HuH-7.5 (cell line): ENCODE results near the gene KRTAP8-1.

Experiments
- DNase-seq: peaks from one replicate; pipeline ENCODE4 v3.0.0; 2011; ENCODE audit warnings: low spot score

KRTAP8-1 gene, protein sequence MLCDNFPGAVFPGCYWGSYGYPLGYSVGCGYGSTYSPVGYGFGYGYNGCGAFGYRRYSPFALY

DNA sequence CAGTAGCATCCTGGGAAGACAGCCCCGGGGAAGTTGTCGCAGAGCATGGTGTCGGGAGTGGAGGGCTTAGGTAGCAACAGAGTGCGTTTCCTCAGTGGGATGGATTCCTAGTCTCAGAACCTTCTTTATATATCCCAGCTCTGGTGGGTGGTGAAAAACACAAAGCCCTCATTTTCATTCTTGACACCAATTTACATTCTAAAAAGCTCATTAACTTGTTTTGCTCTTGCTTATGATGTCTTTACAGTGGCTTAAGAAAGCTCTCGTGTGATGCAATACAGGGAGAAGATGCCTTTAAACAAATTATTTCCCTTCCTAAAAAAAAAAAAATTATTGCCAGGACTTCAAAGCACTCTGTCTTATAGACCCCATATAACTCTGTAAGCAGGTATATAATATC is at the start of gene KRTAP8-1:
Gene KRTAP8-1, minus strand, starts transcription at position 101 of the 400 bp plus-strand sequence. Its CDS starts 54 bp downstream, at position 47.
- DNase-seq, result no peak

DNA sequence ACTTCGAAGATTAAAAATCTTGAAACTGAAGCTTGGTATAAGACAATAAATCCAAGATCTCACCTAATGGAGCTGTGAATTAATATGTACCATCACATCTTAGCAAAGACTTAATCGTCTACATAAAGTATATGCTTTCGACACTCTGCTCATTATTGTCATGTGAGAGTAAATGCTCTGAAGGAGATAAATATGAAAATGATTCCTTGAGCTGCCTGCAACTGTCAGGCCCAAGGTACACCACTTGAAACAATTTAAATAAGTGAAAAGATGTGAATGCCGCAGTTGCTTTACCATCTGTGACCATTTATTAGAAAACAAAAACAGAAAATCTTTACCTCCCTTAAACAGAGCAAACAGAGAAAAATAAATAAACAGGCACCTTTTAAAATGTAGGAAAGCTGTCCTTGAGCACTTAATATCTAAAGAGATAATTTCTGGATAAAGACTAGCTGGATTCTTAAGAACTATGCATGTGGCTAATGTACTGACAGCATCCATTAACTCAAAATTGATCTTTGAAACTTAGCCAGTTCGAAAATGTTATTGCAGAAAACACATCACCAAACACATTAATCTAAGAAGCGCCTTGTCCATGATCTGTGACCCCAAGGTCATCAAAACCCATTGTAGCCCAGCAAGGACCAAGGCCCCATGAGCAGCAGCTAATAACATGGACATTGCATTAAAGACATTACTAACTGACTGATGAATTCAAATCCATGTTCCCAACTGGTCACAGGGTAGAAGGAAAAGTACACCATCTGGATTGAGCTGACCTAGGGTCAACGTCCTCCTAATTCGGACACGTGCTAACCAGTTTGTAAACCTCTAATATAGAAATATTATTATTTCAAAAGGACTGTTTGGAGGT is 34.8 kb upstream of the KRTAP8-1 start:
- DNase-seq, result no peak

DNA sequence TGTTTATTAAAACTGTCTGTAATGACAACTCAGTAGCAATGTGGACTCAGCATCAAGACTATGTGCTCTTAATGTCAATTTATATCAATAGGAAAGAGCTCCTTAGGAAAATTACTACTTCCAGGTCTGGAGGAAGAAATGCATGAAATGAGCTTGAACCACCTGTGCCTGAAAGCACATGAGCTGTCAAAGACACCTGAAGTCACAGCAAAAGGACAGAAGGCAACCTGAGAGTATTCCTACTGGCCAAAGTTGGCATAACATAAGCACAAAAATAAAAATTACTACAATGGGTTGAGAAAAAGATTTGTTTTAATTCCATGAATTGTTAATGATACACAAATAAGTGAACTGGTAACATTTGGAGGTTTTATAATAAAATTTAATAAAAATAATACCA is 29.9 kb upstream of the KRTAP8-1 start:
- no peak for DNase-seq

DNA sequence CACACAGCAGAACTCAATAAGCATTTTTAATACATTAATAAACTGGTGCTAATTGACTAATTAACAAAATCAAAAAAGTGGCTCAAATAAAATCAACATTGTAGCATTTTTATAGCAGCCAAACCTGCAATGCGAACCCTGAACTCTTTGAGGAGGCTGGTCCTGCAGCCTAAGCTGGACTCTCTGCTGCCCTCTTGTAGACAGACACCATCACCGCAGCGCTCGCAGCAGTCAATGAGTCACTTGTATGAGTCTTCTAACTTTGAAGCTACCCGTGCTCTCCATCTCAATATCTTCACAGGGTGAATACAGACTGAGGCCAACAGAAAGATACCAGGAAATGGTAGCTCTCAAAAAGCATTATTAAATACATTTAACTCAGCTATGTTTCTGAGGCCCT is 26.2 kb upstream of the KRTAP8-1 start:
- peak; percentile 29 for DNase-seq

DNA sequence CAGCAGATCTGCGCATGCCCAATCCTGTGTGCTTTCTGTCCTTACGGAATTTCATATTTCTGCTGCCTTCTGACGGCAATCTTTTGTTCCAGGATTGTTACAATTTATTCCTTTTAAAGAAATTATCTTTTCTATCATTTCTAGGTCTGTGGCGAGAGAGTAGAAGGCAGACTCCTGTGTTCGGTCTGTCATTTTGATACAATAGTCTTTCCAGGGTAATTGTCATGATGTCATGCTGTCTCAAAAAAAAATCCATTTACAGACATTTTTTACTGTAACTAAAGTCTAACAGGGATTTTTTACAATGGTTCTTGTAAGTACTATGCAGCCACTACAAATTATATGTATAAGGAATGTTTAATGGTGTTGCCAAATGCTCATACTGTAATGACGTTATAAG is 25.5 kb upstream of the KRTAP8-1 start:
- no peak for DNase-seq

DNA sequence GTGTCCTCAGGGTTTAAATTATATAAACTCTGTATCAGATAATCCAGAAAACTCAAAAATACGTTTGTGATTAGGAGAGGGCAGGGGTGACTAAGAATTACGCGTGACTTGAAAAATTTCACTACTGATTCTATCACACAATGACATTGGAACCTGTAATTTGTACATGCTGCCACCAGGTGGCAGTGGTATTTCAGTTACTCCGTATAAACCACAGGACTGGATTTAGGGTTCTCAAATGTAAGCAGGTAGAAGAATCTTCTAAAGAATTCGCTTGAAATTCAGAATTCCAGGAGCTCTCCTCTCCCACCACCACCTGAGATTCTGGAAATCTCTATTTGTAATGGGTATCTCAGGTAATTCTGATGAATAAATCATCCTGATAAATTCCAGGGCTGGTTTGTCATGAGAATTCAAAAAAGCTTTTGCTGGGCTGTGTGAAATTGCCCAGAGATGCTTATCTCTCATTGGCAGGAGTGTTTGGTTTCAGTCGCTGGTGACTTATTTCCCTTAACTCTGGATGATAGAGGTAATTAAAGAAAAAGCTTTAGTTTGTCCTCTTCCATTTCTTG is 18.2 kb upstream of the KRTAP8-1 start:
- no peak for DNase-seq

DNA sequence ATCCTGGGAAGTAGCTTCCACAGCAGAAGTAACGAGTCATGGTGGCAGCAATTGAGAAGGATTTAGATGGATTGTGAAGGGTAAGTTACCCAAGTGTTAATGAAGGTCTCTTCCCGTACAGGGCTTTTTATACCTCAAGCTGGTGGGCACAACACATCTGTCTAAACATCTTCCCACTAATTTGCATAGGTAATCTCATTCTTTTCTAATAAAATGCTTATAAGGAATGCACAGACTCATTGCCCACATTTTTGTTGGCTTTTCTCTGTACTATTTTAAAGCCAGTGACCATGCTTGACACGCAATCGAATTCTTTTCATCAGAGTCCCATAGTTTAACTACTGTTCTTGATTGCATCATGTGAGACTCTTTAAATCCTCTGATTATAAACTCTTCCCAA is 16.6 kb upstream of the KRTAP8-1 start, which contains the start of gene KRTAP7-1:
Gene KRTAP7-1, minus strand, starts transcription at position 101 of the 400 bp plus-strand sequence. Its CDS starts 61 bp downstream, at position 40.
- DNase-seq, result no peak

DNA sequence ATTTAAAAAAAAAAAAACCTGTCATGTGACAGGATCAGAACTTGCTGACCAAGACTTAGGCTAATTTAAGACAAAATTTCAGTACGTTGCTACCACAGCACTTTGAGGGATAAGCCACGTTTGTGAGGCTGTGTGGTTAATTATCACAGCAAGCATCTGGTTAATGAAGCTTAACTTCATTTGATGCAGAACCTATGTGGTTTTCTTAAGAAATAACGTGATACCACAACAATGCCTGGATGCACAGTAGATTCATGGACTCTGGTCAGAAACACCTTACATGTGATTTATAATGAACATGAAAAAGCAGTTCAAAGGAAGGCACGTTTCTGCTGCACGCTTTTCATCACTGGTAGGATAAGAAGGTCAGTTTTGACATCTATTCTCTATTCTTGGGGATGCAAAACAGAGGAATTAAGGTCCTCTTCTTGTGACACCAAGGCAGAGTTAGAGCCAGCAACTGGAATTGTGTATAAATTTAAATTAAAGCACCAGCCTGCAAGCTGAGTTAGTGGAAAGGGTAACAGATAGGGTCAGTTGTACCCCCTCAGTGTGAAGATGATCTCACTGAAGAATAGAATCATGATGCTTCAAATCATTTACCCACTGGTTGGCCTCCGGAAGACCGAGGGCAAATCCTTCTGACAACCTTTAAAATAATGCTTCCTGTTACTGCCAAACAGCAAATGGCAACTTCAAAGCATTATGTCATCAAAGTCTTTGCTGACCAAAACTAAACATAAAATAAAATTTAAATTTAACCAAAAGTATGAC is 6.0 kb upstream of the KRTAP8-1 start:
- DNase-seq, result no peak

DNA sequence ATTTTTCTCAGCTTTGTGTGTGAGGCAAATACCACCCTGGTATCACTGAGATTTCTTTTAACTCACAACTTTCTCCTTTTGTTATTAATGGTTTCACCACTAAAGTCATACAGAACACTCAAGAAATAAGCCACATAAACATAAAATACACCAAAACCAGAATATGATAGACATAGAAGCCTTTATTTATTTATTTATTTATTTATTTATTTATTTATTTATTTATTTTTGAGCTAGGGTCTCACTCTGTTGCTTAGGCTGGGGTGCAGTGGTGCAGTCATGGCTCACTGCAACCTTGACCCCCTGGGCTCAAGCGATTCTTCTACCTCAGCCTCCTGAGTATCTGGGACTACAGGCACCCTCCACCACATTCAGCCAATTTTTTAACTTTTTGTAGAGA is 12.5 kb downstream of the KRTAP8-1 start:
- DNase-seq, result no peak

DNA sequence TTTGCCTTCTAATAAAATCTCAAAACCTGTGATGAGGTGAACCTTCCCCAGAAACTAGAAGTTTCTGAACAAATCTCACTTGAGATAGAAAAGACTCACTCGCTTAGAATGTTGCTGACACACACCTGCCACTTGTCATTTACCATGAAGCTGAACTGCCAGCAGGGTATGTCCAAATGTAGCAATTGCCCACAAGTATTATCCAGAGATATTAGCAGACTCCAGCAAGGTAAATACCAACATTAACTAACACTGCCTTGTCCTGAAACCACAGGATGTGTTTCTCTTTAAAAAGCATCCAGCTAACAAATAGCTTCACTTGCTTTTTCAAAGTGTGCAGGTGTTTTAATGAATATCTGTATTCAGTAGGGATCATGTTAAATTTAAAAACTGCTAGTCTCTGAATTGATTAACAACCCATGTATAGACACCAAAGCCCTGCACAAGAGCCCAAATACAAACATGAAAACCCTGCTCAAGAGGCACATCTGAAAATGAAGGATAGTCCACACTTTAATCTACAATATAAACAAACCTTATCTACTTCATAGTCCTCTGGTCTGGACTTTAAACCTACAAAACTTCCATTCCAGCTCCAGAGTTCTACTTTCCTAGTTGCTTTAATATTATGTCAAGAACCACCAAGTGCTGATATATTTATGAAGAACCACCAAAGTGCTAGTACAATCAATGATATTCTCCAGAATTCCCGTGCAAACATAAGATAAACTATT is 19.3 kb downstream of the KRTAP8-1 start:
- no peak for DNase-seq

DNA sequence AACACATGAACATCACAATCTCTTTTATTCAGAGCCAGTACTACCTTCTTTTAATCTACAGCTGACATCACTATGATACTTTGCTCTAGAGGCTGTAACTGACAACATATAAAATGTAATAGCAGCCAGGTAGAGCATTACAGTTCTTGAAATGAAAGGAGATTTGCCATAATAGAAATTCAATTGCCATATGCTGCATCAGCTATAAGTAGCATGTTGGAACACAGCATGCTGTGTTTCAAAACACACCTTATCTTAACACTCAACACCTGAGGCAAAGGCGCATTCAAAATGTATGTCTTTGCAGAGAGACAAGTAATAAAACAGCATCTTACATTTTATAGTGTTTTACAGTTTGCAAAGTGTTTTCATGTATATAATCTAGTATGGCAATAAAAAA is 33.8 kb downstream of the KRTAP8-1 start:
- no peak for DNase-seq

DNA sequence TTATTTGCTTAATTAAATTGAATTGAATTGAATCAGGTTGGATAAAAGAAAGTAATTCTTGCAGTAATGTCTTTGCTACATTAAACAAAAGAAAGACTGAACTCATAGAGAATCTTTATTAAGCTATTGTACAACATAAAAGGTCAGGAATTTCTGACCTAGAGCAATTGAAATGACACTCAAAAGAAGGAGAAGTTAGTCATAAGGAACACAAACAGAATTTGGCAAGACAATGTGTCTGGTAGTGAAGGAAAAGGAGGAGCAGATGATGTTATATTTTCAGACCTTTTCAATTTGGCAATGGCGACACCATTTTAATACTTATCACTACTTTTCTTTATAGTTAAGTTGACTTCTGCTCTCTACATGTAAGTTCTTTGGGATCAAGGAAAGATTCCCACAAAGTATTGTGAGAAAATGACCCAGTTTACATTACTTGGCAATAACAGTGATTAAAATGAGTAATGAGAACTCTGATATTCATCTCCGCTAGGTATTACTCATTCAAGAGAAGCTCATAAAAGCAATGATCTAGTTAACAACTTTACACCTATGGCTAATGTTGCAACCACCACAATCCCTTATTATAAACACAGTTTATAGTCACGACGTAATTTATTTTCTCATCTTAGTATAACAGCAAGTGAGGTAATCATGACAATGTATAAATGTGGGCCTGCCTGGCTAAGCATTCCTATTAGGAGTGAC is 43.2 kb downstream of the KRTAP8-1 start:
- no peak for DNase-seq
